PC-3 (cell line): ENCODE results near the gene KIAA0586. TPM values are rescaled to one million over a fixed set of nuclear protein-coding genes. Genes with fewer than 3 reads are reported as not detected.

Experiments
- ATAC-seq: fragments of 200-7000 bp; cut with Tn5 transposase; 2 replicates; pipeline ENCODE4 v1.9.1; 2020; ENCODE audit warnings: mild to moderate bottlenecking, moderate library complexity
- BruUV-seq: library from RNA; stranded (reverse); fragments of 400-500 nt; replicated peaks from 2 replicates; lab custom pipeline; 2021; lab: Mats Ljungman, UMichigan
- CTCF ChIA-PET: fragments of 300-600 bp; sonication (Branson Sonifier 250); formaldehyde crosslinking; loops from one replicate; lab custom pipeline; 2022; ENCODE audit warnings: antibody characterized with exemption; lab: Charles Lee
- POLR2A ChIA-PET: fragments of 300-600 bp; sonication (Branson Sonifier 250); formaldehyde crosslinking; loops from one replicate; lab custom pipeline; 2022; ENCODE audit warnings: antibody characterized with exemption; ENCODE audit not compliant: unreplicated experiment; lab: Charles Lee
- DNase-seq: peaks from one replicate; pipeline ENCODE4 v3.0.0-alpha.2; 2015
- H2AFZ ChIP-seq: fragments of 300-600 bp; sonication (generic); 2 replicates; pipeline ENCODE4 v1.6.0; 2016; ENCODE audit warnings: antibody characterized with exemption, low read length
- H3F3A ChIP-seq: fragments of 300-600 bp; sonication (generic); one replicate; pipeline ENCODE4 v1.6.0; 2017; ENCODE audit warnings: antibody characterized with exemption, low read length, control low read depth, mild to moderate bottlenecking; ENCODE audit not compliant: unreplicated experiment
- H3K27ac ChIP-seq: fragments of 300-600 bp; sonication (generic); 2 replicates; pipeline ENCODE4 v1.5.1; 2016; ENCODE audit warnings: mild to moderate bottlenecking, low read length
- H3K27me3 ChIP-seq: fragments of 300-600 bp; sonication (generic); 2 replicates; pipeline ENCODE4 v1.6.1; 2016; ENCODE audit warnings: low read length, mixed read lengths
- H3K36me3 ChIP-seq: fragments of 300-600 bp; sonication (generic); 2 replicates; pipeline ENCODE4 v1.6.1; 2016; ENCODE audit warnings: low read depth, mixed run types, low read length, mixed read lengths
- H3K4me1 ChIP-seq: fragments of 300-600 bp; sonication (generic); 2 replicates; pipeline ENCODE4 v1.5.1; 2016; ENCODE audit warnings: low read length; ENCODE audit not compliant: insufficient read depth
- H3K4me2 ChIP-seq: fragments of 300-600 bp; sonication (generic); 2 replicates; pipeline ENCODE4 v1.6.0; 2016; ENCODE audit warnings: low read length
- H3K4me3 ChIP-seq: fragments of 300-600 bp; sonication (generic); 2 replicates; pipeline ENCODE4 v1.5.1; 2016; ENCODE audit warnings: mild to moderate bottlenecking, low read length, mixed read lengths
- H3K79me2 ChIP-seq: fragments of 300-600 bp; sonication (generic); 2 replicates; pipeline ENCODE4 v1.6.1; 2017; ENCODE audit warnings: low read length, mixed read lengths
- H3K9ac ChIP-seq: fragments of 300-600 bp; sonication (generic); 2 replicates; pipeline ENCODE4 v1.6.0; 2016; ENCODE audit warnings: mild to moderate bottlenecking, low read length
- H3K9me2 ChIP-seq: fragments of 300-600 bp; sonication (generic); replicated peaks from 2 replicates; pipeline ENCODE4 v1.6.1; 2016; ENCODE audit warnings: mixed run types, low read length, mixed read lengths
- H3K9me3 ChIP-seq: fragments of 300-600 bp; sonication (generic); 2 replicates; pipeline ENCODE4 v1.6.1; 2016; ENCODE audit warnings: low read length, mixed read lengths
- H4K20me1 ChIP-seq: fragments of 300-600 bp; sonication (generic); 2 replicates; pipeline ENCODE4 v1.6.1; 2016; ENCODE audit warnings: low read length, mixed read lengths
- EZH2 ChIP-seq: fragments of 300-600 bp; sonication (generic); IDR thresholded peaks from one replicate; pipeline ENCODE4 v1.6.1; 2017; ENCODE audit warnings: antibody characterized with exemption, mild to moderate bottlenecking, low read length; ENCODE audit not compliant: unreplicated experiment
- EZH2phosphoT487 ChIP-seq: fragments of 300-600 bp; sonication (generic); IDR thresholded peaks from 2 replicates; pipeline ENCODE4 v1.6.1; 2018; ENCODE audit warnings: mild to moderate bottlenecking, antibody characterized with exemption, low read length, borderline replicate concordance
- intact Hi-C: fragments of 100-400 bp; cut with micrococcal nuclease; formaldehyde crosslinking; loops from 2 replicates; pipeline ENCODE4 v1.9.0; 2023
- total RNA-seq: library from RNA; depleted of rRNA; stranded (reverse); fragments of >200 nt; gene quantifications from 2 replicates; pipeline ENCODE4 v1.2.3, GENCODE V29; 2014
- TF ChIP-seq, protein P1 (sequence below): fragments of 300-600 bp; sonication (generic); conservative IDR thresholded peaks from 2 replicates; pipeline ENCODE4 v1.5.1; 2017; ENCODE audit warnings: antibody characterized with exemption, low read depth, mild to moderate bottlenecking, low read length

The KIAA0586 gene
- total RNA-seq, 1 experiment from 2014 or later: 50.3 TPM

DNA sequence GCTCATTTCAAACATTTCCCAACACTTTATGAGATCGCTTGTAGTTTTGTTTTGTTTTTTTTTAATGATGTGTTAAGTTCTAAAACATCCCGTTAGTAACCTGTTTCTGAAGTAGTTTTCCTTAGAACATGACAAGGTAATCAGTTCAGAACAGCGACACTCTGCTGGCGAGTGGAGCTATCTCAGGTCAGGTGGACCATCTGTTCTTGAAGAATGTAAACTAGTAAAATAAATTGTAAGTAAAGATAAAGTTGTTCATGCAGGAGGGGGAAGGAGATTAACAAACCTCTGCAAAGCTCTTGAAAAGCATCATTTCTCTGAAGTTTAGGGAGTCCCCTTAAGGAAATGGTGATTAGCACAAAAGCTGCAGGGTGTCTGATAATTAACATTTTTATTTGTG lies 138.3 kb downstream of the KIAA0586 start:
- POLR2A ChIA-PET: interaction anchor here (0.7 kb wide), 1 partner anchor 10 kb away, joined by 9 read pairs; no protein-coding TSS in a partner anchor
- Histone ChIP-seq H3K27ac (no peak overlapping the region), H3K4me2 (no peak overlapping the region), H3K27me3 (peaks cover 9% of the 10 kb centered on the region; the same call in 1 of the 2 replicates), H3K4me3 (no peak overlapping the region), H3K9me3 (no peaks in the 10 kb centered on the region), H3K4me1 (no peaks in the 10 kb centered on the region), H2AFZ (no peak overlapping the region), H3K9me2 (no peaks in the 10 kb centered on the region), H3F3A (no peaks in the 10 kb centered on the region), H3K9ac (no peak overlapping the region), H4K20me1 (no peaks in the 10 kb centered on the region), H3K79me2 (no peaks in the 10 kb centered on the region), H3K36me3 (no peaks in the 10 kb centered on the region)
- no peak for ATAC-seq
- CTCF ChIA-PET: no interaction called here
- DNase-seq: no peak
- TF ChIP-seq, protein P1, sequence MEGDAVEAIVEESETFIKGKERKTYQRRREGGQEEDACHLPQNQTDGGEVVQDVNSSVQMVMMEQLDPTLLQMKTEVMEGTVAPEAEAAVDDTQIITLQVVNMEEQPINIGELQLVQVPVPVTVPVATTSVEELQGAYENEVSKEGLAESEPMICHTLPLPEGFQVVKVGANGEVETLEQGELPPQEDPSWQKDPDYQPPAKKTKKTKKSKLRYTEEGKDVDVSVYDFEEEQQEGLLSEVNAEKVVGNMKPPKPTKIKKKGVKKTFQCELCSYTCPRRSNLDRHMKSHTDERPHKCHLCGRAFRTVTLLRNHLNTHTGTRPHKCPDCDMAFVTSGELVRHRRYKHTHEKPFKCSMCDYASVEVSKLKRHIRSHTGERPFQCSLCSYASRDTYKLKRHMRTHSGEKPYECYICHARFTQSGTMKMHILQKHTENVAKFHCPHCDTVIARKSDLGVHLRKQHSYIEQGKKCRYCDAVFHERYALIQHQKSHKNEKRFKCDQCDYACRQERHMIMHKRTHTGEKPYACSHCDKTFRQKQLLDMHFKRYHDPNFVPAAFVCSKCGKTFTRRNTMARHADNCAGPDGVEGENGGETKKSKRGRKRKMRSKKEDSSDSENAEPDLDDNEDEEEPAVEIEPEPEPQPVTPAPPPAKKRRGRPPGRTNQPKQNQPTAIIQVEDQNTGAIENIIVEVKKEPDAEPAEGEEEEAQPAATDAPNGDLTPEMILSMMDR: no peak
- TF ChIP-seq EZH2phosphoT487: no peak
- TF ChIP-seq EZH2: no peak
- intact Hi-C loops: no loop called here
- no TSS peak for BruUV-seq

DNA sequence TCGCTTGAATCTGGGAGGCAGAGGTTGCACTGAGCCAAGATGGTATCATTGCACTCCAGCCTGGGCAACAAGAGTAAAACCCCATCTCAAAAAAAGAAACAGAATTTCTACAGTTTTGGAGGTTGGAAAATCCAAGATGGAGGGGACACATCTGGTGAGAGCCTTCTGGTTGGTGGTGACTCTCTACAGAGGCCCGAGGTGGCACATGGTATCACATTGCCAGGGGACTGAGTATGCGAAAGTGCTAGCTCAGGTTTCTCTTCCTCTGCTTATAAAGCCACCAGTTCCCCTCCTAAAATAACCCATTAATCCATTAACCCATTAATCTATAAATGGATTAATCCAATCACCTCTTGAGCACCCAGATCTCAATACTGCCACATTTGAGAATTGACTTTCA lies 139.5 kb downstream of the KIAA0586 start:
- peaks cover 9% of the 10 kb centered on the region; the same call in 1 of the 2 replicates for H3K27me3 ChIP-seq
- BruUV-seq: no TSS peak
- no peak overlapping the region for H3K4me2 ChIP-seq
- no peaks in the 10 kb centered on the region for H3K9me2 ChIP-seq
- peaks cover 2% of the 10 kb centered on the region; the same call in 1 of the 2 replicates for H3K4me1 ChIP-seq
- ATAC-seq (no peak), DNase-seq (no peak)
- no peaks in the 10 kb centered on the region for H3F3A ChIP-seq
- H2AFZ ChIP-seq: no peak overlapping the region
- no peaks in the 10 kb centered on the region for H4K20me1 ChIP-seq
- intact Hi-C loops: no loop called here
- ChIA-PET CTCF (interaction anchor here (0.6 kb wide), 1 partner anchor 217 kb away, joined by 3 read pairs; no protein-coding TSS in a partner anchor), POLR2A (no interaction called here)
- no peaks in the 10 kb centered on the region for H3K36me3 ChIP-seq
- no peaks in the 10 kb centered on the region for H3K79me2 ChIP-seq
- H3K9ac ChIP-seq: no peak overlapping the region
- TF ChIP-seq EZH2 (no peak), EZH2phosphoT487 (no peak)
- TF ChIP-seq, protein P1: no peak
- no peaks in the 10 kb centered on the region for H3K9me3 ChIP-seq
- H3K27ac ChIP-seq: no peak overlapping the region
- no peak overlapping the region for H3K4me3 ChIP-seq

DNA sequence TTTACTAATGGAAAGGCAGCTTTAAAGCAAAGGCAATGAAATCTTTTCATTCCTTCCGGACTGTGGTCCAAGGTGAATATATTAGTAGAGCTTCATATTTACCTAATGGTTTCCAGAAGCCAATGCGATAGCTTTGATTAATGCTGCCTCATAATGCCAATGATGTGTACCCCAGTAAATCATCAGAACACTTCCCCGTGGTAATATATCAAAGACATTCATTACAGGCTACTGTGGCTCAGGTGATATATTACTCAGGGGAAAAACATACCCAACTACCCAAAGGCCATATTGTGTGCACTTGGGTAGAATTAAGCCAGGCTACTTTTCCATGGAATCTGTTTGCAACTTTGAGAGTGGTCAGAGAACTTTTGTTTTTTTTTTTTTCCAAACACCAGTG lies 140.8 kb downstream of the KIAA0586 start:
- Histone ChIP-seq H3K27ac (no peak overlapping the region), H3K79me2 (no peaks in the 10 kb centered on the region), H4K20me1 (no peaks in the 10 kb centered on the region), H3K4me3 (no peak overlapping the region), H3K4me1 (peaks cover 4% of the 10 kb centered on the region; the same call in 1 of the 2 replicates), H3F3A (no peaks in the 10 kb centered on the region), H3K4me2 (no peak overlapping the region), H3K27me3 (peaks cover 9% of the 10 kb centered on the region; the same call in 1 of the 2 replicates), H3K9me2 (no peaks in the 10 kb centered on the region), H3K36me3 (no peaks in the 10 kb centered on the region), H3K9ac (no peak overlapping the region), H2AFZ (no peak overlapping the region), H3K9me3 (no peaks in the 10 kb centered on the region)
- TF ChIP-seq, protein P1: no peak
- no peak for TF ChIP-seq EZH2phosphoT487
- no peak for TF ChIP-seq EZH2
- BruUV-seq: no TSS peak
- POLR2A ChIA-PET: no interaction called here
- intact Hi-C loops: no loop called here
- no peak for ATAC-seq
- CTCF ChIA-PET: no interaction called here
- no peak for DNase-seq
